HCEC 1CT (cell line): ENCODE results near the gene ARFGEF3.
"Not testable (repeated sequence)": the region's sequence is repeated elsewhere in the genome, so short reads cannot be mapped to it uniquely, and the experiment has no call there.

ENCODE experiments used
- DNase-seq: peaks from one replicate; pipeline ENCODE4 v3.0.0-alpha.2; 2017

Gene ARFGEF3

GRCh38 chr6:138321934-138322333 lies 160.2 kb downstream of the ARFGEF3 start:
- DNase-seq, result no peak

DNA sequence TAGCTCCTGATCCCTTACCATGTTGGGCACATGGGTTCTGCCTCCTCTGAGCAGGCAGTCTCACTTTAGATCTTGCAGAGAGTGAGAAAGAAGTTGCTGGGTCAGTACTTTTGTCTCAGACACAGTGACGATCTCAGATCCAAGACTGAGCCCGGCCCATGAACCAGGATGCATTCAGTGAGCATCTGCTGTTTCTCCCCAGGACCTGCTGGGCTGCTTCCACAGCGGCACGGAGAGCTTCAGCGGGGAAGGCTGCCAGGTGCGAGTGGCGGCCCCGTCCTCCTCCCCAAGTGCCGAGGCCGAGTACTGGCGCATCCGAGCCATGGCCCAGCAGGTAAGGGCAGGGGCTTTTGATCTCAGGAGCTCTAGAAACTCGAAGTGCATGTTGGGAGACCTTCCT lies 162.1 kb downstream of the ARFGEF3 start:
- DNase-seq, result no peak

DNA sequence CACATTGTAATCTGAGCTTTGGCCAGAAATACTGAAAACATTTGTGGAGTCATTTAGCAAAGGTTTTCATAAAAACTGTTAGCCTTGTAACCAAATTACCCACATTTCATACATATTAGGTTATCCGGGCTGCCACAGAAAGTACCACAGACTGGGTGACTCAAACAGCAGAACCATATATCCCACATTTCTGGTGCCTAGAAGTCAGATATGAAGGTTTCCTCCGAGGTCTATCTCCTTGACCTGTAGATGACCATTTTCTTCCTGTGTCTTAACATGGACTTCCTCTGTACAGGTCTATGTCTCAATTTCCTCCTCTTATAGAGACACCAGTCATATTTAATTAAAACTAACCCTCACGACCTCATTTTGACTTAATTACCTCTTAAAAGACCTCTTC lies 166.5 kb downstream of the ARFGEF3 start:
- DNase-seq, result no peak

- DNase-seq, result no peak
Measured at GRCh38 chr6:138330763-138331162, 169.0 kb downstream of the ARFGEF3 start.

DNA sequence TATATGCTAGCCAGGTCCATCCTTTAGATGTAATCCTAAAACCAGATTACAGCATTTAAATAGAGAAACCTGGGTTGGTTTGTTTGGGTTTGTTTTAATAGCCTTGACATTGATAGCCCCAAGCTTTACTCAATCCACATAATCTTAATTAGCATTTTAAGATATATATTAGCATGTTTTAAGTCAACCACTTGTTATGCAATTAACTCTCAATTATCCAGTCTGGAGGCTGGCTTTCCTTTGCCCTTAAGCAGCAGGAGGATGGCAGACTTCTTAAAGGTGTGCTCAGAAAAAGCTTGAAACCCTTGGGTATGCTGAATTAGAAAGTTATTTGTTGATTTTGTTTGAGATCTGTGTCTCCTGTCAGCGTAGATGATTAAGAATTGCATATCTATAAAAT lies 169.7 kb downstream of the ARFGEF3 start:
- DNase-seq, result no peak

DNA sequence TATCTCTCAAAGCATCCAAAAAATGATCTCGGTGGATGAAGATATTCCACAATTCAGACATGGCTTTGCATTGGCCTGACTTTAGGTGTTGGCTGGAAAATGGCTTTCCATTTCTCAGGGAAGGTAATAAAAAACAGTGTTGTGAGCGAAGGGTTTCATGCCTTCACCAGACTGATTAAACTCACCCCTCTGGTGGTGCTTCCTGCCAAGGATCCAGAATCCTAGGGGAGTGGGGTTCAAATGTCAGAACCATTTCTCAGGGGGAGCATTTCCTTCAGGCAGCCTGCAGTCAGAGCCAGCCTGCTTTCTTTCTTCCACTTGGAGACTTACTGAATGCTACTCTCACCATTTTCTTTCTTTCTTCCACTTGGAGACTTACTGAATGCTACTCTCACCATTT lies 170.2 kb downstream of the ARFGEF3 start:
- no peak for DNase-seq

GRCh38 chr6:138334000-138334399 lies 172.3 kb downstream of the ARFGEF3 start:
- DNase-seq, result no peak

DNA sequence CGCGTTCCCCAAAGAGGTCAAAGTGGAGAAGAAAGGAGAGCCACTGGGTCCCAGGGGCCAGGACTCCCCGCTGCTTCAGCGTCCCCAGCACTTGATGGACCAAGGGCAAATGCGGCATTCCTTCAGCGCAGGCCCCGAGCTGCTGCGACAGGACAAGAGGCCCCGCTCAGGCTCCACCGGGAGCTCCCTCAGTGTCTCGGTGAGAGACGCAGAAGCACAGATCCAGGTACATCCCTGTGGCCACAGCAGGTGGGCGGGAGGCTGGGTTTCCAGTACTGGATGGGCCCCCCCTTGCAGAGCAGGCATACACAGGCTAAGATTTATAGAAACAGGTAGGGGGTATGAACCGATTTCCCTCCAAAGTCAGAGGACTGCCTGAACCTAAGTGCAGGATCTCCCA lies 173.2 kb downstream of the ARFGEF3 start:
- DNase-seq, result no peak

DNA sequence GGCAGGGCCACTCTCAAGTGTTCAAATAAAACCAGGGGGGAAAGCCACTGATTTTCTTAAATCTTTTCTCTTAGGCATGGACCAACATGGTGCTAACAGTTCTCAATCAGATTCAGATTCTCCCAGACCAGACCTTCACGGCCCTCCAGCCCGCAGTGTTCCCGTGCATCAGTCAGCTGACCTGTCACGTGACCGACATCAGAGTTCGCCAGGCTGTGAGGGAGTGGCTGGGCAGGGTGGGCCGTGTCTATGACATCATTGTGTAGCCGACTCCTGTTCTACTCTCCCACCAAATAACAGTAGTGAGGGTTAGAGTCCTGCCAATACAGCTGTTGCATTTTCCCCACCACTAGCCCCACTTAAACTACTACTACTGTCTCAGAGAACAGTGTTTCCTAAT lies 174.5 kb downstream of the ARFGEF3 start:
- no peak for DNase-seq

DNA sequence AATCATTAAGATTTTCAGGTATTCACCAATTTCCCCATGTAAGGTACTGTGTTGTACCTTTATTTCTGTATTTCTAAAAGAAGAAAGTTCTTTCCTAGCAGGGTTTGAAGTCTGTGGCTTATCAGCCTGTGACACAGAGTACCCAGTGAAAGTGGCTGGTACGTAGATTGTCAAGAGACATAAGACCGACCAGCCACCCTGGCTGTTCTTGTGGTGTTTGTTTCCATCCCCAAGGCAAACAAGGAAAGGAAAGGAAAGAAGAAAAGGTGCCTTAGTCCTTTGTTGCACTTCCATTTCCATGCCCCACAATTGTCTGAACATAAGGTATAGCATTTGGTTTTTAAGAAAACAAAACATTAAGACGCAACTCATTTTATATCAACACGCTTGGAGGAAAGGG lies 175.3 kb downstream of the ARFGEF3 start:
- DNase-seq, result no peak

GRCh38 chr6:138339024-138339423 lies 177.3 kb downstream of the ARFGEF3 start:
- DNase-seq, result no peak

GRCh38 chr6:138341176-138341575 lies 179.4 kb downstream of the ARFGEF3 start:
- no peak for DNase-seq

DNA sequence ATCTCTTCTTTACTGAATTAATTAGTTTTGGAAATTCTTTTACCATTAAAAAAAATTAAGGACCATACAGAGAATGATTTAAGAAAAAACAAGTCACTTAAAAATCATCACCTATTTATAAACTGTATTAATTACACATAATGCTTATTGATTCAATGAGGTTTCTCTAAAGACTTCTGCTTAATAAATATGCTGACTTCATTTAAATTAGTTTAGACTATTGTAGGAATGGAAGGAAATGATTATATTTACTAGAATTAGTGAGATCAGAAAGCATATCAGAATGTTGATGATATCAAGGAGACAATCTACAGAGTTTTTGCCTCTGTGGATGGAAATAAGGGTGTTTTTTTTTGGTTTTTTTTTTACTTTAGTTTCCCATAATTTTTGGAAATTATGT lies 181.4 kb downstream of the ARFGEF3 start:
- DNase-seq, result no peak

DNA sequence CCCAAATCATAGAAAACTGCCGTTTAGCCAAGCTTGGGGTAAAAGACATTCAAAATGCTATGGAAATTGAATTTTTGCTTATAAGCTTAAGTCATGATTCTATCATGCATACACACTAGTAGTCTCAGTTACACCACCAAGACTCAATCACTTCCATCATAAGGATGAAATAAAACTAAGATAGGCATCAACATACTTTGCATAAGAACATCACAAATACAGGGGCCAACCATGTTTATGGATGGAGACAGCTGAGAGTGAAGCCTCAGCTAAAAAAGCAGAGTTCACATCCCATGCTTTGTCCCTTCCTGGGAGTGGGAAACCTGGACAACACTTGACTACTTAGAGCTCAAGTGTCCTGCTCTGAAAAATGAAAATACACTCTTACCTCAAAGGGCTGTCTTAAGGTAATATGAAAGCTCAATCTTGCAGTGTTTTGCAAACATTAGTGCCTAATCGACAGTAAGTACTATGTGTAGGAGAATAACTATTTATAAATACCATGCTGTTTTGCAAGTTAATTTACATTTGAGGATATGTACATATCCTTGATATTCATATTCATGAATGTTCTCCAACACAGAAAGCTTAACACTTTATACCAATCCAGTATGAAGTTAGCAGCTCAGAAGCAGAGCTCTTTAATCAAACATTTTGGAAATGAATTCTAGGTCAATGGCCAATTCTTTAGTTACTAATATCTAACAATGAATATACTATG lies 184.0 kb downstream of the ARFGEF3 start:
- no peak for DNase-seq

- DNase-seq, result peak; percentile 1
Measured at GRCh38 chr6:138346302-138347195, 184.8 kb downstream of the ARFGEF3 start.

GRCh38 chr6:138347864-138348263 lies 186.1 kb downstream of the ARFGEF3 start:
- no peak for DNase-seq

GRCh38 chr6:138349891-138350290 lies 188.2 kb downstream of the ARFGEF3 start:
- no peak for DNase-seq

GRCh38 chr6:138357928-138358327 lies 196.2 kb downstream of the ARFGEF3 start:
- no peak for DNase-seq

- DNase-seq, result not testable (repeated sequence)
Measured at GRCh38 chr6:138368684-138369083, 206.9 kb downstream of the ARFGEF3 start.

DNA sequence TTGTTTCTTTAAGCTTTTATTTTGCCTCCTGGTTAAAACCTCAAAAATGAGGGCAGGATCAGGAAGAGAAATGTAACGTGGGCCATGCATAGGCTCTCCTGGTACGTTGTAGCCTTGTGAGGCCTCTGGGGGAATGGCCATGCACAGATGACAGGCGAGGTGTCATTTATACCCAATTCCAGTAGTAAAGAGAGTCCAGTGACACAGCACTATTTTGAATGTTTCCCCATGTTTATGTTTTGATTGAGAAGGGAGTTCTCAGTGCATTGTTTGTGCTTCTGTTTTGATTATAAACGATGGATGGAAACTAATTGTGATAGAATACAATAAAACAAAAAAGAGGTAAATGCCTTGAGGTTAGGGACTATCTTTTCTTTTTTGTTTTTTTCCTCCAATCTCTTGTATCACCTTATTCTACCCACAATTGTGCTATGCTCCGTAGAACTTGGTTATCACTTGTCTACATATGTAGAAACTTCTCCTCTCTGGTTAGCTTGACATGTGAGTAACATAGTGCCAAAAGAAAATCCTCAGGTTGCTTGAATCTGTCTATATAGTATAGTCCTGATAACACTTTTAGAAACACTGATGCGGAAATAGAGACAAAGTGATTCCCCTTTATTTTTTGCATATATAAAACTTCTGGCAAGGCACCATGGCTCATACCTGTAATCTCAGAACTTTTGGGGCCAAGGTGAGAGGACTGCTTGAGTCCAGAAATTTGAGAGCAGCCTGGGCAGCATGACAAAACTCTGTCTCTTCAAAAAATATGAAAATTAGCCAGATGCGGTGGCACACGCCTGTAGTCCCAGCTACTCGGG lies 209.1 kb downstream of the ARFGEF3 start:
- no peak for DNase-seq

- no peak for DNase-seq
Measured at GRCh38 chr6:138371452-138371711, 209.6 kb downstream of the ARFGEF3 start.

DNA sequence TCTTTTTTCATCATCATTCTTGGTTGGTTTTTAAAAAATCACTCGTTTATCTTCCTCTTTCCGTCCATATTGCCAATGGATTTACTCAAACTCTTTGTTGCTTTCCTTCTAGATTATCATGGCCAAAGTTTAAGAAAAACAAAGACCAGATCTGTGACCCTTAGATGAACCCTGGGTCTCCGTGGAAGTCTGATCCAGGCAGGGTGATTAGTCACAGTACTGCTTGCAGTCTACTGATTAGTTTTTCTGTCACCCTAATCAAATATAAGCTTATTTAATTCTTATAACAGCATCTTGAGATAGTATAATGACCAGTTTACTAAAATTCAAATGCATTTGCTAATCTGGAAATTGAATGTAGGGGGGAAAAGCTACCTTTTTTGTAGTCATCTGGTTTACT lies 210.0 kb downstream of the ARFGEF3 start:
- no peak for DNase-seq

- peak; percentile 4 for DNase-seq
Measured at GRCh38 chr6:138372711-138373463, 211.1 kb downstream of the ARFGEF3 start.
